ENCODE results near the gene ACP7.

ACP7 gene

GRCh38 chr19:39124136-39124764 lies 40.1 kb downstream of the ACP7 start:
- no peak for TF ChIP-seq CTCF (conservative IDR thresholded peaks at IDR 0.05)
- H3K27ac ChIP-seq = peak overlapping the region; percentile 97; the same call in 1 of the 2 replicates

DNA sequence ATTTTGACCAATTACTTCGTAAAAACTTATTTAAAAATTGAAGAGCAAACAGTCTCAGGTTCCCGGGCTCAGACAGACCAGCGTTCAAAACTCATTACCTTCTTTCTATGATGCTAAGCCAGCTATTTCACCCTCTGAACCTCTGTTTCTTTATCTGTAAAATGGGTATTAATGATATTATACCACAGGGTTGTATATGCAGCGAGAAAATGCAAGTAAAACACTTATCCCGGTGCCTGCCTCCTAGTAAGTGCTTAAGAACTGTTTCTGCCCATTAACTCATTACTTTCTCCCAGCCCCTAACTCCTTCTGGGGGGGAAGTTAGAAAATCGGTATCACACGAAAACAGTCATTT lies 41.0 kb downstream of the ACP7 start:
- peak overlapping the region; percentile 97 for H3K27ac ChIP-seq

DNA sequence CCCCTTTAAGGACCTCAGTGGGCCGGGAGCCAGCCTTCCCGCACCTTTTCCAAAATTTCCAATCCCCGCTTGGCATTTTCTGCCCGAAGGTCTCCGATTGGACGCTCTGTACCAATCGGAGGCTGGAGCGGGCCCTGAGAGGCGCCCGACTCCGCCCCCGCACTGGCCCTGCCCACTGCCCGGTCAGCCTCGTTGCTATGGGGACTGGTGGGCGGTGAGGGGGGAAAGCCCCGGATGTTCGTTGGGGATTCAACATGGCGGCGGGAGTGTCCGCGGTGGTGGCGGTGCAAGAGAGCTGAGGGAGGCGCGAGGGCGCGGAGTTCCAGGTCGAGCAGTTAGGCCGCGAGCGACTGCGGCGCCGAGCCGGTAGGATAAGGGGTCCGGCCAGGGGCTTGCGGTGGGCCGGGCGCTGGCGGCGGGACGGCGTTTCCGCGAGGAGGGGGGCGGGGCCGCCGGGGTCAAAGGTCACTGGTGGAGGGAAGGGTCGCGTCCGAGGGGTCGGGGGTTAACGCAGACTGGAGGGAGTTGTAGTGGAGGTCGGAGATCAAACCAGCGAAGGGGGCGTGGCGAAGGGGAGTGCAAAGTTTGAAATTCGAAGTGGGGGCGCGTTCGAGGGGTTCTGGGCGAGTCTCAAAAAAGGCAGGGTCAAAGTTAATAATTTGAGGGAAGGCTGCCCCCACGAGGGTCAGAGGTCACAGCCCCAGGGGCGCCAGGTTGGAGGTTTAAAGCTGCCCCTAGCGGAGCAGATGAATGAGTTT lies 41.6 kb downstream of the ACP7 start, which contains the start of gene PAK4:
TSS of gene PAK4 (plus strand) at position 233 of the 758 bp plus-strand sequence. CDS start 43,768 bp downstream, outside the sequence.
- TF ChIP-seq CTCF (conservative IDR thresholded peaks at IDR 0.05) = no peak
- H3K27ac ChIP-seq = peak within 1 kb of the TSS; percentile 97

More for the DNA sequence above, 41.0 kb downstream of the ACP7 start:
- no peak for TF ChIP-seq CTCF (conservative IDR thresholded peaks at IDR 0.05)

DNA sequence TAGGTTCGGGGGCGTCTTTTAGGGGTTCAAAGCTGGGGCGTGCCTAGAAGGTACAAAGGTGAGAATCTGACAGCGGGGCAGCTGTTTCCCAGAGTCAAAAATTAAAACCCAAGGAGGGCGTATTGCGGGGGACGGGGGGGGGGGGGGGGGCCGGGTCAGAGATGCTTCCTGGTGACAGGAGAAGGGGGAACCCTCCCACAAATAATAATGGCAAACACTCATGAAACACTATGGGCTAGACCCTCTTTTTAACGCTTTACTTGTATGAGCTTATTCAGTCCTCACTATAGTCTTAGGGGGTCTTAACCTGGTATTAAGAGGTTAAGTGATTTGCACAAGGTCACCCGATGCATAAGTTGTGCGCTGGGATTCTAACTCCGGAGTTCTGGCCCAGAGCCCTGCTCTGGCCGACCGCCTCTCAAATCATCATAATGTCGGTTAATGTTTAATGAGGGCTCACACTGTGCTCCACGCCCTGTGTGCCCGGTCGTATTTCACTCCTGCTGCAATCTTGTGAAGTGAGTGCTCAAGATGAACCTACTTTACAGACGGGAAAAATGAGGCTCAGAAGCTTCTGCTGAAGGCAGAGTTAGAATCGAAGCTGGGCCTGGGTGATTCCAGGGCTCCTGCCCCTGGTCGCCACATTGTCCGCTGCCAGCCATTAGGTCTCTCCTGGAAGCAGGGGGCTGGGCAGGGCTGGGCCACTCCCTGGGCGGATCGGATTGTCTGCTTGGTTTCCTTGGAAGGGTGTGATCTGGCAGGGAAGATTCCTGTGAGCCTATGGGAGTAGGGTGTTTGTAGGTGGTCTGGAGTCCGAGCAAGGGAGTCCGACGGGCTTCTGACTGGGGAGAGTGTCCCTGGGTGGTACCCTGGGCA lies 42.4 kb downstream of the ACP7 start:
- no peak for TF ChIP-seq CTCF (conservative IDR thresholded peaks at IDR 0.05)
- H3K27ac ChIP-seq = peak overlapping the region; percentile 97

GRCh38 chr19:39127812-39128515 lies 43.8 kb downstream of the ACP7 start:
- H3K27ac ChIP-seq = peak overlapping the region; percentile 97
- TF ChIP-seq CTCF (conservative IDR thresholded peaks at IDR 0.05) = no peak

DNA sequence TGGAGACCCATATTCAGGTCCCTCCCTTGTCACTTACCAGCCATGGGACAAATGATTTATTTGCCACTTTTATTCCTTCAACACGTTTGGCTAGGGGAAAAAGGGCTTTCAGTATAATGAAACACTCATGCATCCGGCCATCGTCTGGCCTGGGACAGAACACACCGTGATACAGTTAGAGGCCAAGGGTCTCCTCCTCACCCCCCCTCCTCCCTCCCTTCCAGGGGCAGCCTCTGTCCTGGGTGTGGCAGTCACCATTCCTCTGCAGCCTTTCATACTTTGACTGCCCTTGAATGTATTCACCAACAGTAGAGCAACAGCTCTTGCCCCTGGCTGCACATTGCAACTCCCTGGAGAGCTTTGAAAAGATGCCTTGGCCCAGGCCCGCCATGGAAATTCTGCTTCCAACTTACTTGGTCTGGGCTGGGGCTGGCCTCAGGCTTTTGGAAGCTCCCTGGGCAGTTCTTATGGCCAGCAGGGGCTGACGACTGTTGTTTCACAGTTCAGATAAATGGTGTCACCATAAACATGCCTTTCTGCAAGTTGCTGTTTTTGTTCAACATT lies 44.4 kb downstream of the ACP7 start:
- peak overlapping the region; percentile 97 for H3K27ac ChIP-seq
- no peak for TF ChIP-seq CTCF (conservative IDR thresholded peaks at IDR 0.05)
